ENCODE results near the gene LETM1. TPM values are rescaled to one million over a fixed set of nuclear protein-coding genes. Genes with fewer than 3 reads are reported as not detected.
"Not testable (repeated sequence)": the region's sequence is repeated elsewhere in the genome, so short reads cannot be mapped to it uniquely, and the experiment has no call there.

The LETM1 gene
- total and polyA plus RNA-seq, 2 donors (not counting 3 experiments of a cell fraction or from before 2014, with no cell fraction given): 25.6 to 62.5 TPM

- Histone ChIP-seq H3K4me2 (ENCODE audit: insufficient read depth, low read length) (no peak overlapping the region), H3K4me3 (replicated peaks in 1 of 3; ENCODE audit: insufficient read depth in 1 of 3, low read depth in 1 of 3, low read length in 3 of 3) (no peak overlapping the region), H3K4me1 (ENCODE audit: control insufficient read depth, extremely low read depth, insufficient read depth, low read length) (no peaks in the 10 kb centered on the region), H3K27ac (ENCODE audit: insufficient read depth, low read depth, low read length) (no peak overlapping the region), H3K79me2 (ENCODE audit: control insufficient read depth, insufficient read depth, low read length) (peaks cover 19% of the 10 kb centered on the region), H3K27me3 (ENCODE audit: control insufficient read depth in 2 of 2, insufficient read depth in 2 of 2, low read length in 2 of 2) (no peaks in the 10 kb centered on the region), H3K9me3 (replicated peaks; ENCODE audit: control insufficient read depth, insufficient read depth, low read length) (no peaks in the 10 kb centered on the region), H3K9ac (replicated peaks; ENCODE audit: extremely low read depth, insufficient read depth, low read length) (no peak overlapping the region), H3K9me1 (replicated peaks; ENCODE audit: control insufficient read depth, extremely low read depth, insufficient read depth, low read length) (no peaks in the 10 kb centered on the region), H2AFZ (ENCODE audit: low read depth, low read length) (no peak overlapping the region), H4K20me1 (replicated peaks; ENCODE audit: control insufficient read depth, extremely low read depth, insufficient read depth, low read length) (no peaks in the 10 kb centered on the region), H3K36me3 (ENCODE audit: control insufficient read depth in 2 of 2, extremely low read depth in 1 of 2, insufficient read depth in 2 of 2, low read length in 2 of 2) (peaks cover 11 to 66% of the 10 kb centered on the region in 2 experiments)
- no peak for FAIRE-seq
- BruUV-seq (replicated peaks): no TSS peak
- intact Hi-C loops (cut with micrococcal nuclease) (no loop called here), dilution Hi-C loops (cut with MboI; ENCODE audit: extremely low pct_ligation_motif_present, low sequenced_read_pairs) (no loop called here)
- ChIA-PET CTCF (no interaction called here), POLR2A (no interaction called here)
- no peak for TF ChIP-seq FOS (IDR thresholded peaks at IDR 0.05; ENCODE audit: borderline replicate concordance, insufficient read depth, low read length)
- no peak for TF ChIP-seq JUN (IDR thresholded peaks at IDR 0.05; ENCODE audit: borderline replicate concordance, insufficient read depth, insufficient read length, low read depth)
- no peak for TF ChIP-seq GATA2 (IDR thresholded peaks at IDR 0.05; ENCODE audit: insufficient read depth, insufficient read length, low read depth, low read length)
- TF ChIP-seq MYC (IDR thresholded peaks at IDR 0.05; ENCODE audit: low read depth, low read length): no peak
- no peak for DNase-seq (ENCODE audit: low read depth, low spot score)
Measured at GRCh38 chr4:1837069-1837468, 18.9 kb downstream of the LETM1 start.

GRCh38 chr4:1836650-1837049, 19.3 kb downstream of the LETM1 start:
- Histone ChIP-seq H3K4me1 (ENCODE audit: control insufficient read depth, extremely low read depth, insufficient read depth, low read length) (no peaks in the 10 kb centered on the region), H3K9me1 (replicated peaks; ENCODE audit: control insufficient read depth, extremely low read depth, insufficient read depth, low read length) (no peaks in the 10 kb centered on the region), H3K4me3 (replicated peaks in 1 of 3; ENCODE audit: insufficient read depth in 1 of 3, low read depth in 1 of 3, low read length in 3 of 3) (no peak overlapping the region), H3K36me3 (ENCODE audit: control insufficient read depth in 2 of 2, extremely low read depth in 1 of 2, insufficient read depth in 2 of 2, low read length in 2 of 2) (peaks cover 12 to 63% of the 10 kb centered on the region in 2 experiments), H3K4me2 (ENCODE audit: insufficient read depth, low read length) (no peak overlapping the region), H2AFZ (ENCODE audit: low read depth, low read length) (no peak overlapping the region), H3K27ac (ENCODE audit: insufficient read depth, low read depth, low read length) (no peak overlapping the region), H3K9me3 (replicated peaks; ENCODE audit: control insufficient read depth, insufficient read depth, low read length) (no peaks in the 10 kb centered on the region), H3K79me2 (ENCODE audit: control insufficient read depth, insufficient read depth, low read length) (peaks cover 15% of the 10 kb centered on the region), H4K20me1 (replicated peaks; ENCODE audit: control insufficient read depth, extremely low read depth, insufficient read depth, low read length) (no peaks in the 10 kb centered on the region), H3K9ac (replicated peaks; ENCODE audit: extremely low read depth, insufficient read depth, low read length) (no peak overlapping the region), H3K27me3 (ENCODE audit: control insufficient read depth in 2 of 2, insufficient read depth in 2 of 2, low read length in 2 of 2) (no peaks in the 10 kb centered on the region)
- ChIA-PET CTCF (no interaction called here), POLR2A (no interaction called here)
- BruUV-seq (replicated peaks): no TSS peak
- dilution Hi-C loops (cut with MboI; ENCODE audit: extremely low pct_ligation_motif_present, low sequenced_read_pairs): no loop called here
- intact Hi-C loops (cut with micrococcal nuclease): no loop called here
- DNase-seq (ENCODE audit: low read depth, low spot score) (no peak), FAIRE-seq (no peak)
- TF ChIP-seq CTCF (IDR thresholded peaks at IDR 0.05; ENCODE audit: extremely low read depth in 1 of 2, insufficient read depth in 1 of 2, low read depth in 1 of 2, low read length in 2 of 2) (no peak), POLR2AphosphoS5 (IDR thresholded peaks at IDR 0.05; ENCODE audit: insufficient read depth, low read depth, low read length) (no peak), EZH2 (IDR thresholded peaks at IDR 0.05; ENCODE audit: borderline replicate concordance, low read depth, low read length, severe bottlenecking) (no peak), FOS (IDR thresholded peaks at IDR 0.05; ENCODE audit: borderline replicate concordance, insufficient read depth, low read length) (no peak), MAX (IDR thresholded peaks at IDR 0.05; ENCODE audit: insufficient read depth, insufficient read length) (no peak), JUN (IDR thresholded peaks at IDR 0.05; ENCODE audit: borderline replicate concordance, insufficient read depth, insufficient read length, low read depth) (no peak), POLR2A (IDR thresholded peaks at IDR 0.05; ENCODE audit: low read depth, low read length) (no peak), GATA2 (IDR thresholded peaks at IDR 0.05; ENCODE audit: insufficient read depth, insufficient read length, low read depth, low read length) (no peak), MYC (IDR thresholded peaks at IDR 0.05; ENCODE audit: low read depth, low read length) (no peak)

- CTCF ChIA-PET: interaction anchor here (1.1 to 1.2 kb wide), 2 partner anchors 75 to 88 kb away, joined by 3 read pairs; no protein-coding TSS in a partner anchor
Measured at GRCh38 chr4:1835836-1836235, 20.1 kb downstream of the LETM1 start.

More at GRCh38 chr4:1835836-1836235, 20.1 kb downstream of the LETM1 start:
- POLR2A ChIA-PET; H3K4me1 ChIP-seq (ENCODE audit: control insufficient read depth, extremely low read depth, insufficient read depth, low read length); H4K20me1 ChIP-seq (replicated peaks; ENCODE audit: control insufficient read depth, extremely low read depth, insufficient read depth, low read length); dilution Hi-C loops (cut with MboI; ENCODE audit: extremely low pct_ligation_motif_present, low sequenced_read_pairs); DNase-seq (ENCODE audit: low read depth, low spot score); intact Hi-C loops (cut with micrococcal nuclease); H3K4me2 ChIP-seq (ENCODE audit: insufficient read depth, low read length); H3K27ac ChIP-seq (ENCODE audit: insufficient read depth, low read depth, low read length); H3K9ac ChIP-seq (replicated peaks; ENCODE audit: extremely low read depth, insufficient read depth, low read length); H3K9me3 ChIP-seq (replicated peaks; ENCODE audit: control insufficient read depth, insufficient read depth, low read length); H3K9me1 ChIP-seq (replicated peaks; ENCODE audit: control insufficient read depth, extremely low read depth, insufficient read depth, low read length); H3K79me2 ChIP-seq (ENCODE audit: control insufficient read depth, insufficient read depth, low read length); H3K27me3 ChIP-seq (ENCODE audit: control insufficient read depth in 2 of 2, insufficient read depth in 2 of 2, low read length in 2 of 2); H3K4me3 ChIP-seq (replicated peaks in 1 of 3; ENCODE audit: insufficient read depth in 1 of 3, low read depth in 1 of 3, low read length in 3 of 3); H2AFZ ChIP-seq (ENCODE audit: low read depth, low read length): not testable (repeated sequence)
- H3K36me3 ChIP-seq (ENCODE audit: control insufficient read depth in 2 of 2, extremely low read depth in 1 of 2, insufficient read depth in 2 of 2, low read length in 2 of 2): peaks cover 15 to 63% of the 10 kb centered on the region in 2 experiments
- peak; percentile 43 for FAIRE-seq
- BruUV-seq (replicated peaks): TSS peak; percentile 11

All from endothelial cell of umbilical vein (primary cell).